Skeletal muscle satellite cell (primary cell): ENCODE measurements around the gene EXOC6B.

Source experiments
- H3K27me3 ChIP-seq: 2 replicates; pipeline ENCODE4 v1.7.0; 2013; ENCODE audit warnings: low read length; ENCODE audit not compliant: control insufficient read depth, insufficient read depth
- H3K36me3 ChIP-seq: 2 replicates; pipeline ENCODE4 v1.7.0; 2013; ENCODE audit warnings: mild to moderate bottlenecking, control low read depth, low read length; ENCODE audit not compliant: insufficient read depth
- H3K4me1 ChIP-seq: 2 replicates; pipeline ENCODE4 v1.7.0; 2013; ENCODE audit warnings: low read length; ENCODE audit not compliant: control insufficient read depth, insufficient read depth
- H3K4me2 ChIP-seq: 2 replicates; pipeline ENCODE4 v1.7.0; 2013; ENCODE audit warnings: mild to moderate bottlenecking, low read length
- H3K4me3 ChIP-seq: 2 replicates; pipeline ENCODE4 v1.7.0; 2013; ENCODE audit warnings: low read length
- H3K9ac ChIP-seq: 2 replicates; pipeline ENCODE4 v1.7.0; 2013; ENCODE audit warnings: mild to moderate bottlenecking, low read depth, low read length, moderate library complexity
- H3K9me3 ChIP-seq: replicated peaks from 2 replicates; pipeline ENCODE4 v1.7.0; 2013; ENCODE audit warnings: mild to moderate bottlenecking, control low read depth, low read length

Gene EXOC6B

GRCh38 chr2:72255540-72255939, 570.3 kb downstream of the EXOC6B start:
- H3K36me3 ChIP-seq: no peaks in the 10 kb centered on the region
- H3K9ac ChIP-seq: no peak overlapping the region
- no peaks in the 10 kb centered on the region for H3K4me1 ChIP-seq
- no peaks in the 10 kb centered on the region for H3K9me3 ChIP-seq
- no peak overlapping the region for H3K4me3 ChIP-seq
- H3K4me2 ChIP-seq: no peak overlapping the region
- H3K27me3 ChIP-seq: no peaks in the 10 kb centered on the region

- H3K27me3 ChIP-seq: no peaks in the 10 kb centered on the region
Measured at GRCh38 chr2:72254831-72255451, 570.9 kb downstream of the EXOC6B start.

GRCh38 chr2:72238311-72238710, 587.5 kb downstream of the EXOC6B start:
- H3K9ac ChIP-seq: no peak overlapping the region
- no peaks in the 10 kb centered on the region for H3K27me3 ChIP-seq
- H3K4me3 ChIP-seq: no peak overlapping the region
- no peak overlapping the region for H3K4me2 ChIP-seq
- no peaks in the 10 kb centered on the region for H3K9me3 ChIP-seq
- H3K36me3 ChIP-seq: no peaks in the 10 kb centered on the region
- peaks cover 15% of the 10 kb centered on the region for H3K4me1 ChIP-seq

More at GRCh38 chr2:72254831-72255451, 570.9 kb downstream of the EXOC6B start:
- no peaks in the 10 kb centered on the region for H3K4me1 ChIP-seq
- no peaks in the 10 kb centered on the region for H3K36me3 ChIP-seq
- no peak overlapping the region for H3K4me3 ChIP-seq
- no peak overlapping the region for H3K9ac ChIP-seq
- no peak overlapping the region for H3K4me2 ChIP-seq
- no peaks in the 10 kb centered on the region for H3K9me3 ChIP-seq

GRCh38 chr2:72237549-72237948, 588.3 kb downstream of the EXOC6B start:
- H3K36me3 ChIP-seq: no peaks in the 10 kb centered on the region
- no peak overlapping the region for H3K9ac ChIP-seq
- H3K4me1 ChIP-seq: peaks cover 15% of the 10 kb centered on the region
- no peaks in the 10 kb centered on the region for H3K9me3 ChIP-seq
- H3K27me3 ChIP-seq: no peaks in the 10 kb centered on the region
- no peak overlapping the region for H3K4me2 ChIP-seq
- no peak overlapping the region for H3K4me3 ChIP-seq

- Histone ChIP-seq H3K27me3 (no peaks in the 10 kb centered on the region), H3K4me2 (peak overlapping the region; percentile 31), H3K4me1 (peaks cover 15% of the 10 kb centered on the region), H3K36me3 (no peaks in the 10 kb centered on the region), H3K9ac (no peak overlapping the region), H3K4me3 (no peak overlapping the region), H3K9me3 (no peaks in the 10 kb centered on the region)
Measured at GRCh38 chr2:72236445-72237067, 589.3 kb downstream of the EXOC6B start.

- Histone ChIP-seq H3K9me3 (no peaks in the 10 kb centered on the region), H3K4me1 (peaks cover 15% of the 10 kb centered on the region), H3K4me2 (peak overlapping the region; percentile 27), H3K36me3 (no peaks in the 10 kb centered on the region), H3K9ac (no peak overlapping the region), H3K4me3 (no peak overlapping the region), H3K27me3 (no peaks in the 10 kb centered on the region)
Measured at GRCh38 chr2:72235497-72236415, 590.1 kb downstream of the EXOC6B start.

GRCh38 chr2:72233211-72233610, 592.6 kb downstream of the EXOC6B start:
- H3K27me3 ChIP-seq: no peaks in the 10 kb centered on the region
- no peak overlapping the region for H3K4me2 ChIP-seq
- no peaks in the 10 kb centered on the region for H3K36me3 ChIP-seq
- no peaks in the 10 kb centered on the region for H3K9me3 ChIP-seq
- H3K9ac ChIP-seq: no peak overlapping the region
- H3K4me1 ChIP-seq: peaks cover 15% of the 10 kb centered on the region
- no peak overlapping the region for H3K4me3 ChIP-seq

- no peaks in the 10 kb centered on the region for H3K36me3 ChIP-seq
- H3K4me3 ChIP-seq: no peak overlapping the region
- no peak overlapping the region for H3K4me2 ChIP-seq
- H3K4me1 ChIP-seq: no peaks in the 10 kb centered on the region
- H3K9me3 ChIP-seq: no peaks in the 10 kb centered on the region
- H3K27me3 ChIP-seq: no peaks in the 10 kb centered on the region
- no peak overlapping the region for H3K9ac ChIP-seq
Measured at GRCh38 chr2:72222829-72223564, 602.8 kb downstream of the EXOC6B start.

GRCh38 chr2:72220170-72220569, 605.7 kb downstream of the EXOC6B start:
- Histone ChIP-seq H3K4me3 (no peak overlapping the region), H3K27me3 (no peaks in the 10 kb centered on the region), H3K36me3 (no peaks in the 10 kb centered on the region), H3K9me3 (no peaks in the 10 kb centered on the region), H3K4me1 (peaks cover under 1% of the 10 kb centered on the region), H3K9ac (no peak overlapping the region), H3K4me2 (no peak overlapping the region)

GRCh38 chr2:72214429-72215143, 611.2 kb downstream of the EXOC6B start:
- Histone ChIP-seq H3K4me1 (peaks cover 8% of the 10 kb centered on the region), H3K27me3 (no peaks in the 10 kb centered on the region), H3K9ac (no peak overlapping the region), H3K4me3 (no peak overlapping the region), H3K9me3 (no peaks in the 10 kb centered on the region), H3K36me3 (no peaks in the 10 kb centered on the region), H3K4me2 (peak overlapping the region; percentile 41)
